AG09319 (cell line): Measurements from ENCODE around the gene TRIP13.

Experiments
- DNase-seq: peaks from one replicate; pipeline ENCODE4 v3.0.0-alpha.2; 2010; ENCODE audit warnings: low read depth; ENCODE audit errors: extremely low read depth
- TF ChIP-seq, protein P1 (sequence below): IDR thresholded peaks from 2 replicates; pipeline ENCODE4 v1.5.1; 2011; ENCODE audit warnings: low read depth, mild to moderate bottlenecking, inconsistent platforms, low read length, moderate library complexity

Gene TRIP13

DNA sequence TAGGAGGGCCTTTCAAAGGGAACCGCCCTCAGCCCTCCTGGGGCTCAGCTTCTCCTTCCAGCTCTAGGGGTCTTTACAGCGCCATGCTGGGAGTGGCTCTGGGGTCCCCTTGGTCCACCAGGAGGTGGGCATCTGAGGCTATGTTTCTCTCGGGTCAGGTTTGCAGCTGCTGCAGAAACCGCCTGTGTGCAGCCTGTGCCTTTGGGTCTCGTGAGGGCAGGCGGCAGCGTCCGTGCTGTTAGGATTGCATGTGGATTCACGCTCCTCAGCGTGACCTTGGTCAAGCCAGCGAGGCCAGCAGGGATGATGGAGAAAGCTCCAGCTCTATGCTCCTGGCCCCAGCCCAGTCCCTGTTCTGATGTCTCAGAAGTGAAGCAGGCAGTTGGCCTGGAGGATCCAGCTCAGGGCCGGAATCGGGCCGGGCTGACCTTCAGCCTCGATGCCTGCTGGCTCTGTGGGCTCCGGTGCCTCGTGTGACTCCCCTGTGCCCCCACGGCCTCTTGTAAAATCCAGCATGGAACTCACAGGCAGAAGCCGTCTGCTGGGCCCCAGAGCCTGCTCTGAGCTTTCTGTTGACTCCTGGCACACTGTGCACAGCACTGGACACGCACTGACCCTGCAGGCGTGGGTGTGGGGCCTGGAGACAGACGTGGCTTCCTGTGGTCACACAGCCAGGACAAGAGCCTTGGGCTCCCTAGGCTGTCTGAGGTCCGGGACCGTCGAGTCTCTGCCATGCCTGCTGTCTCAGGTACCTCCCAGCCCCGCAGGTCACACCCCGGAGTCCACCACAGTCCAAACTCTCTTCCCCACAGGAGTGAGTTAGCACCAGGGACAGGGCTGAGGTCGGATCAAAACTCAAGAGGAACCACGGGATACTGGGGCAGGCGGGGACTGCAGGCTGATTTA is 54.3 kb downstream of the TRIP13 start:
- TF ChIP-seq, protein P1, sequence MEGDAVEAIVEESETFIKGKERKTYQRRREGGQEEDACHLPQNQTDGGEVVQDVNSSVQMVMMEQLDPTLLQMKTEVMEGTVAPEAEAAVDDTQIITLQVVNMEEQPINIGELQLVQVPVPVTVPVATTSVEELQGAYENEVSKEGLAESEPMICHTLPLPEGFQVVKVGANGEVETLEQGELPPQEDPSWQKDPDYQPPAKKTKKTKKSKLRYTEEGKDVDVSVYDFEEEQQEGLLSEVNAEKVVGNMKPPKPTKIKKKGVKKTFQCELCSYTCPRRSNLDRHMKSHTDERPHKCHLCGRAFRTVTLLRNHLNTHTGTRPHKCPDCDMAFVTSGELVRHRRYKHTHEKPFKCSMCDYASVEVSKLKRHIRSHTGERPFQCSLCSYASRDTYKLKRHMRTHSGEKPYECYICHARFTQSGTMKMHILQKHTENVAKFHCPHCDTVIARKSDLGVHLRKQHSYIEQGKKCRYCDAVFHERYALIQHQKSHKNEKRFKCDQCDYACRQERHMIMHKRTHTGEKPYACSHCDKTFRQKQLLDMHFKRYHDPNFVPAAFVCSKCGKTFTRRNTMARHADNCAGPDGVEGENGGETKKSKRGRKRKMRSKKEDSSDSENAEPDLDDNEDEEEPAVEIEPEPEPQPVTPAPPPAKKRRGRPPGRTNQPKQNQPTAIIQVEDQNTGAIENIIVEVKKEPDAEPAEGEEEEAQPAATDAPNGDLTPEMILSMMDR: no peak
- DNase-seq: no peak

DNA sequence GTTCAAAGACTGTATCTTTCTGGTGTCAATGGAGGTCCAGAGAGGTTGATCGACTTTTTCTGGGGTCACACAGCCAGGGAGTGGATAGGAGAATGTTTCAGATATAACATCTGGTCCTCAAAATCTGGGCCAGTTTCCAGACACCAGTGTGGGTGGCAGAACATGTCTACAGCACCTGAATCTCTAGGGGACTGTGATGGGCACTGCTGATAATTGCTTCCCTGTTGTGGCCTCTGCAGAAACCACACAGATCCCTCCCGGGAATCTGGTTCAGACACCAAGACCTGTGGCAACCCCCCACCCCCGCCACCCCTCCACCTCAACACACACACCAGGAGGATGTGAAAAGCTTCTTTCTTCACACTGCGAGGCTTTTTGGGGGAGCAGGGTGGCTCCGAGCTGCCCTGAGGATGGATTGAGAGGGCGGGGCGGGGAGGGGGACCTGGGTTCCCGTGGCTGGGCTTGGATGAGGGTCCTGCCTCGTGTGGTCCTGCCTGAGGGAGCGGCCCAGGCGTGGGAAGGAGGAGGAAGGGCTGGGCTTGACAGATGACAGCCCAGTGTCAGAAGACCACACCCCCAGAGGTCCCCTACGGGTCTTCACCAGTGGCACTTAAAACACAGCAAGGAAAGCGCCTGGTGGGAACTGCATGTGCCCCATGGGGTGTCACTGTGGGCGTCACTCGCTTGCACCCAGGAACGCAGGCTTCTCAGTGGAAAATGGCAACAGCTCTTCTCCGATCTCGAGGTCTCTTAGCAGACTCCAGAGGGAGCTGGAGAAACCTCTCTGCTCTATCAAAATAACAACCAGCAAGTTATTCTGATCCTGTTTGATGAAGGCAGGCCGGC is 55.2 kb downstream of the TRIP13 start:
- no peak for DNase-seq
- TF ChIP-seq, protein P1: peak; percentile 9

DNA sequence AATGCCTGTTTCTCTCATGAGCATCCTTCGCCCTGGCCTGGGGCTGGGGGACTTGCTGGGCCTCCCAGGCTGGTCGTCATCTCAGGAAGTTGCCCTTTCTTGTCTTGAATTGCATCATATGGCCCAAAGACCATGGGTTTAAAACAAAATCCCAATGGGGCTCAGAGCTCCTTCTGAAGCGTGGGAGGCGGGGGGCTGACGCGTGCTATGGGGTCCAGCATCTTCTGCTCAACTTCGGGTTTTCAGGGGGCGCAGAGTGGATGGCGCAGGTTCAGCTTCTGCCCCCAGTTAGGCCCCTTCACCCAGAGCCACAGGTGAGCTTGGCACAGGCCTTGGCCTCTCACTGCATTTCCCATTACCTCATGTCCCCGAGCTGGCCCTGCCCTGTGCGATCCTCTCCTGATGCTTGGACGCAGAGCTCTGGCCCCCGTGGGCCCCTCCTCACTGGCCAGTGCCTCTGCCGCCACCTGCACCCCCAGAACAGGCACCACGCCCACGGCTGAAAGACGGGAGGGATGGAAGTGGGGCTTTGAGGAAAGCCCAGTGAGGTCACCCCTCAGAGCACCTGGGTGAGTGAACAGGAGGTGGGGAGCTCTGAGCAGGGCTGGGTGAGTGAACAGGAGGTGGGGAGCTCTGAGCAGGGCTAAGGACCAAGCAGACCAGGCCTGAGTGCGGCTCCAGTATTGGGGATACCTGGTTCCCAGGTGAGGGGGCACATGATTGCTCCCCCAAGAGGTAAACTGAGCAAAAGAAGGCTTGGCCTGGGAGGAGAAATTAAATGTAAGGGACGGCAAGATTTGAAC is 56.0 kb downstream of the TRIP13 start:
- DNase-seq: no peak
- TF ChIP-seq, protein P1: no peak

DNA sequence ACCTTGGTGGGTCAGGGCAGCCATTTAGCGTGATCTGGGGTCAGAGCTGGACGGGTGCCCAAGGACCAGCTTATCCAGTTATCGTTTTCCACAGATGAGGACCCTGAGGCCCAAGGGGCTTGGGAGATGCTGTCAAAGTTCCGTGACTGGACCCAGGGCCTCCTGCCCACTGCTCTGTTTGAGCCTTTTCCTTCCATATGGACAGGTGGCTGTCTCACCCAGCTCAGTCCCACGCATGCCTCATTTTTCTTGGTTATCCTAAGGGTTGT is 56.5 kb downstream of the TRIP13 start:
- TF ChIP-seq, protein P1: no peak

DNA sequence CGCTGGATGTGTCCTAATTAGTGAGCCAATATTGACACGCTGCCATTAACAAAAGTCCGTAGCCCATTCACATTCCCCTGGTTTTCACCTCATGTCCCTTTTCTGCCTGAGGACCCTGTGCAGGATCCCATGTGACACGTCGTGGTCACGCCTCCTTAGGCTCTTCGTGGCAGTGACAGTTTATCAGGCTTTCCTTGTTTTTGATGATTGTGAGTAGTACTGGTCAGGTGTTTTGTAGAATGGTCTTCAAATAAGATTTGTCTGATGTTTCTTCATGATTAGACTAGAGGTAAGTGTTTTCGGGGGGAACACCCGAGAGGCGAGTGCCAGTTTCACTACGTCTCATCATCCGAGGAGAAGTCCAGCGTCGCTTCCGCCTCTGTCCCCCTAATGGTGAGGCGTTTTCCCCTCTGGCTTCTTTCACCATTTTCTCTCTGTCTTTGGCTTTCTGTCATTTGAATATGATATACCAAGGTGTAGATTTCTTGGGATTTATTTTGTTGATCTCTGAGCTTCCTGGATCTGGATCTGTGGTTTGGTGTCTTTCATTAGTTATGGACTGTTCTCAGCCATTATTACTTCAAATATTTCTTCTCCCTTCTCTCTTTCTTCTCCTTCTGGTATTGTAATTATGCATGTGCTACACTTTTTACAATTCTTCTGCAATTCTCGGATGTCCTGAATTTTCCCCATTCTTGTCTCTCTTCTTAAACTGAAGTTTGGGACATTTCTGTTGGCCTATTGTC is 57.3 kb downstream of the TRIP13 start:
- TF ChIP-seq, protein P1: no peak
- DNase-seq: no peak

More for the DNA sequence above, 56.5 kb downstream of the TRIP13 start:
- no peak for DNase-seq

DNA sequence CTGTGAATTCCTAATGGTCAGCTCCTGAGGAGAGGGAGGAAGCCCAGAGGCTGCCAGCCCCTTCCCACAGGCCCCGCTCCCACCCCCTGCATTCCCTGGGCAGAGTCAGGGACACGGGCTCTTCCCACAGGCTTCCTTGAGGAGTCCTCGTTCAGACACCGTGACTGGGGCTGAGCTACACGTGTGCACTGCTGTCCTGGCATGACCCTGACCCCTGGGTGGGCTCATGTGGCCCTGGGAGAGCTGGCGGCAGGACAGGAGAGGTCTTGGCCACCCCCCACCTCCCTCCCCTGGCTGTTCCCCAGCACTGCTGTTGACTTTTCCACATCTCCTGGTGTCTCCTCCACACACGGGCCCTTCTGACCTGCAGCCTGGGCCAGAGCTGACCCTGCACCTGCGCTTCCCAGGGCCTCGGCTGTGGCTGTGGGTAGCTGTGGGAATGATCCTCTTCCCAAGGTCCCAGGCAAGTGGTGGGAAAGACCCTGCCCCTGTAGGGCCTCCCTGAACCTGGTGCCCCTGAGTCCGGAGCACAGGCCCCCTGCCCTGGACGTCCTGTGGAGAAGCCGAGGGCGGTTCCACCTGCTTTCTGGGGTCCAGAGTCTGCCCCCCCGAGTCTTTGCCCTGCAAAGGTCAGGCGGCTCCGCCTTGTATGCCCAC is 59.4 kb downstream of the TRIP13 start:
- DNase-seq: no peak
- TF ChIP-seq, protein P1: no peak
